Astrocyte (in vitro differentiated cells and primary cell): ENCODE data around the gene NDFIP2.

ENCODE experiments used
- EZH2 ChIP-seq: IDR thresholded peaks from 2 replicates; pipeline ENCODE4 v1.6.1; 2012; ENCODE audit warnings: mild to moderate bottlenecking, low read length, inconsistent platforms; ENCODE audit not compliant: insufficient read depth
- TF ChIP-seq, protein P1 (sequence below): IDR thresholded peaks from 2 replicates; pipeline ENCODE4 v1.5.1; 2011; ENCODE audit warnings: low read depth, mild to moderate bottlenecking, inconsistent platforms, low read length, moderate library complexity; ENCODE audit not compliant: insufficient read depth

DNA sequence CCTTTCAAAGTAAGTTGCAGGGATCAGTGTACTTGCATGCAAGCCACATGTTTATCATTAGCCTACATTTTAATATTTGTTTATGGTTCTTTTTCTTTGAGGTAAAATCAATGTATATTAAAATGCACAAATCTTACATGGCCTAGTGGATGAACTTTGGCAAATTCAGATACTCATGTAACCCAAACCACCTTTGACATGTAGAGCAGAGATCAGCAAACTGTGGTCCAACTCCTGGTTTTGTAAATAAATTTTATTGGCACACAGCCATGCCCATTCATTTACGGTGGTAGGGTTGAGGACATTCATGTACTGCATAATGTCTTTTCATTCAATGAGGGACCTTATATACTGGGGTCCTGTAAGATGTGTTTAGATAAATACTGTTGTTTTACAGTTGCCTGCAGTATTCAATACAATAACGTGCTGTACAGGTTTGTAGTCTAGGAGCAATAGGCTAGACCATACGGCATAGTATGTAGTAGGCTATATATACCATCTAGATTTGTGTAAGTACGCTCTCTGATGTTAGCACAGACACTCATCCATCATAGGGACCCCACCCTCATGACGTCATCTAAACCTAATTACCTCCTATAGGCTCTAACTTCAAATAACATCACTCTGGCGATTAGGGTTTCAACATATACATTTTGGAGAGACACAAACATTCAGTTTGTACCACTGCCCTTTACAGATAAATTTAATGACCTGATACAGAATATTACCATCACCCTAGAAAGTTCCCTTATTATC, 5.7 kb downstream of the NDFIP2 start:
- TF ChIP-seq, protein P1, sequence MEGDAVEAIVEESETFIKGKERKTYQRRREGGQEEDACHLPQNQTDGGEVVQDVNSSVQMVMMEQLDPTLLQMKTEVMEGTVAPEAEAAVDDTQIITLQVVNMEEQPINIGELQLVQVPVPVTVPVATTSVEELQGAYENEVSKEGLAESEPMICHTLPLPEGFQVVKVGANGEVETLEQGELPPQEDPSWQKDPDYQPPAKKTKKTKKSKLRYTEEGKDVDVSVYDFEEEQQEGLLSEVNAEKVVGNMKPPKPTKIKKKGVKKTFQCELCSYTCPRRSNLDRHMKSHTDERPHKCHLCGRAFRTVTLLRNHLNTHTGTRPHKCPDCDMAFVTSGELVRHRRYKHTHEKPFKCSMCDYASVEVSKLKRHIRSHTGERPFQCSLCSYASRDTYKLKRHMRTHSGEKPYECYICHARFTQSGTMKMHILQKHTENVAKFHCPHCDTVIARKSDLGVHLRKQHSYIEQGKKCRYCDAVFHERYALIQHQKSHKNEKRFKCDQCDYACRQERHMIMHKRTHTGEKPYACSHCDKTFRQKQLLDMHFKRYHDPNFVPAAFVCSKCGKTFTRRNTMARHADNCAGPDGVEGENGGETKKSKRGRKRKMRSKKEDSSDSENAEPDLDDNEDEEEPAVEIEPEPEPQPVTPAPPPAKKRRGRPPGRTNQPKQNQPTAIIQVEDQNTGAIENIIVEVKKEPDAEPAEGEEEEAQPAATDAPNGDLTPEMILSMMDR, result no peak
- TF ChIP-seq EZH2, result no peak
